Stimulated activated CD4-positive, alpha-beta T cell treated with anti-CD3 and anti-CD28 coated beads, TNF-alpha, amount 100 ng/mL, for 4 hours (primary cell): ENCODE measurements around the gene BDH2.

ENCODE experiments used
- DNase-seq, 3 experiments: peaks; one replicate each; pipeline ENCODE4 v3.0.0-alpha.2; 2020; ENCODE audit warnings: low read depth in 3 of 3

BDH2 gene

DNA sequence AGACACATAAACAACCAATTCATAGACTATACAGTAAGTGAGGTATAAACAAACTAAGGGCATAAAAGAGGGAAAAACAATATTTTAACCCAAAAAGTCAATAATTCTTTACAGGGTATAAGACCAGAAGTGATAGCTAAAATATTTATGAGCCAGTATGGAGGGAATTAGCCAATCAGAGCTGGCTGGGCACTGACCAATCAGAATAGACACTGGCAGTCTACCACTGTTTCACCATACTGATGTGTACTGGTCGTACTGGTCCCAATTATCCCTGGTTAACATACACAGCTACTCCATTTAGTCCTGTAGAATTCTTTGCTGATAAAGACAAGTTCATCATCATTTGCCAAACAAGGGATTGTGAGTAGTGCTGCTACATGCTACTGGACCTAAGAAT, 70.3 kb downstream of the BDH2 start:
- no peak for DNase-seq
